Caco-2 (cell line): ENCODE results near the gene LY6G5B. TPM values are rescaled to one million over a fixed set of nuclear protein-coding genes. Genes with fewer than 3 reads are reported as not detected.

Source experiments
- BruUV-seq: library from RNA; stranded (reverse); fragments of 400-500 nt; replicated peaks from 2 replicates; lab custom pipeline; 2021; lab: Mats Ljungman, UMichigan
- CTCF ChIA-PET: fragments of 300-600 bp; sonication (Branson Sonifier 250); formaldehyde crosslinking; loops from one replicate; lab custom pipeline; 2022; ENCODE audit warnings: antibody characterized with exemption; lab: Charles Lee
- POLR2A ChIA-PET: fragments of 300-600 bp; sonication (Branson Sonifier 250); formaldehyde crosslinking; loops from one replicate; lab custom pipeline; 2022; ENCODE audit warnings: antibody characterized with exemption; lab: Charles Lee
- DNase-seq, 2 experiments: peaks; one replicate each; pipeline versions ENCODE4 v3.0.0 to v3.0.0-alpha.2; 2020 to 2022
- H3K27me3 ChIP-seq: replicated peaks from 2 replicates; pipeline ENCODE4 v1.6.0; 2011; ENCODE audit warnings: low read length; ENCODE audit not compliant: control insufficient read depth, insufficient read depth
- H3K36me3 ChIP-seq: 2 replicates; pipeline ENCODE4 v1.5.1; 2011; ENCODE audit warnings: low read length; ENCODE audit not compliant: control insufficient read depth, insufficient read depth
- H3K4me1 ChIP-seq: fragments of 250-450 bp; sonication (Bioruptor Pico); 2 replicates; pipeline ENCODE4 v1.5.1; 2020; ENCODE audit warnings: mild to moderate bottlenecking
- H3K4me3 ChIP-seq: 2 replicates; pipeline ENCODE4 v1.5.1; 2011; ENCODE audit warnings: low read depth, mild to moderate bottlenecking, control low read depth, low read length
- H3K9me3 ChIP-seq: fragments of 250-450 bp; sonication (Bioruptor Pico); 2 replicates; pipeline ENCODE4 v1.5.1; 2020; ENCODE audit warnings: mild to moderate bottlenecking, moderate library complexity
- H3K27ac Mint-ChIP-seq: one replicate; pipeline ENCODE4 v1.8.0; 2022; ENCODE audit warnings: mixed read lengths; ENCODE audit not compliant: unreplicated experiment
- H3K27me3 Mint-ChIP-seq: one replicate; pipeline ENCODE4 v1.8.0; 2022; ENCODE audit warnings: mixed read lengths; ENCODE audit not compliant: insufficient read depth, unreplicated experiment
- H3K36me3 Mint-ChIP-seq: one replicate; pipeline ENCODE4 v1.8.0; 2022; ENCODE audit warnings: mild to moderate bottlenecking, mixed read lengths; ENCODE audit not compliant: insufficient read depth, unreplicated experiment
- H3K4me1 Mint-ChIP-seq: one replicate; pipeline ENCODE4 v1.8.0; 2022; ENCODE audit warnings: low read depth, mixed read lengths; ENCODE audit not compliant: unreplicated experiment
- H3K4me3 Mint-ChIP-seq: one replicate; pipeline ENCODE4 v1.8.0; 2022; ENCODE audit warnings: mild to moderate bottlenecking, moderate library complexity, mixed read lengths; ENCODE audit not compliant: unreplicated experiment
- H3K9me3 Mint-ChIP-seq: one replicate; pipeline ENCODE4 v1.8.0; 2022; ENCODE audit warnings: mixed read lengths; ENCODE audit not compliant: unreplicated experiment
- intact Hi-C: fragments of 100-400 bp; cut with micrococcal nuclease; formaldehyde crosslinking; loops from one replicate; pipeline ENCODE4 v1.10.0; 2022; ENCODE audit not compliant: unreplicated experiment
- total RNA-seq: library from RNA; stranded (reverse); gene quantifications from 2 replicates; pipeline ENCODE4 v1.2.3, GENCODE V29; 2022
- TF ChIP-seq, protein P1 (sequence below), 2 experiments: fragments of 200-600 bp in 1 of 2; IDR thresholded peaks; 1 replicate in 1 of 2; 2 replicates in 1 of 2; pipeline versions ENCODE4 v1.5.1 to v1.8.0; 2011 to 2022; ENCODE audit warnings: antibody characterized with exemption in 1 of 2, control low read depth in 1 of 2, inconsistent platforms in 1 of 2, low read depth in 1 of 2, low read length in 1 of 2, mild to moderate bottlenecking in 1 of 2, moderate library complexity in 1 of 2; ENCODE audit not compliant: insufficient read depth in 1 of 2, severe bottlenecking in 1 of 2, unreplicated experiment in 1 of 2

LY6G5B gene
- total RNA-seq, 1 experiment from 2014 or later = 17.5 TPM

DNA sequence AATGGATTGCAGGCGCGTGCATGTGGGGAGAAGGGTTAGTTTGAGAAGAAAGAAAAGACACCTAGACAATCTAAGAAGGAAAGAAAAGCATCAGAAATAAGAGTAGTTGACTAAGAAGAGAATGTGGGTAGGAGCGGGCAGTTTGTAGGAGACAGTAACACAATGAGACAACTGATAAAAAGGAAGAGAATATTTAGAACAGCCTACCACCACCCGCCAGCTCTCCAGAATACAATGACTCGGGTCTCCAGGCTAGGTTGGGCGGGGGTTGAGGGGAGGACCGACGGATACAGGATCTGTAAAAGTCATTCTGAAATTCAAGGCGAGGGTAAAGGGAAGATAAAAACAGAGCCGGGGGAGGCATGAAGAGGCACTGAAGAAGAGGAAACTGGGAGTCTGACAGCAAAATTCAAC, 32.6 kb downstream of the LY6G5B start:
- POLR2A ChIA-PET = interaction anchor here (1.2 to 1.7 kb wide), 8 partner anchors 11 to 160 kb away, joined by 3 to 11 read pairs (median 4); partner anchors contain the start of genes CLIC1, HSPA1A, HSPA1L and NEU1
- no TSS peak for BruUV-seq
- intact Hi-C loops = loop anchor here (2.0 to 5.0 kb wide), 2 partner anchors 22 to 35 kb away; partner anchors contain the start of genes CLIC1 and LY6G5C
- Mint-ChIP-seq H3K9me3 (no peaks in the 10 kb centered on the region), H3K36me3 (peaks cover 25% of the 10 kb centered on the region), H3K27ac (peak overlapping the region; percentile 87), H3K4me3 (peak overlapping the region; percentile 91), H3K4me1 (peaks cover 16% of the 10 kb centered on the region), H3K27me3 (no peaks in the 10 kb centered on the region)
- TF ChIP-seq, protein P1, sequence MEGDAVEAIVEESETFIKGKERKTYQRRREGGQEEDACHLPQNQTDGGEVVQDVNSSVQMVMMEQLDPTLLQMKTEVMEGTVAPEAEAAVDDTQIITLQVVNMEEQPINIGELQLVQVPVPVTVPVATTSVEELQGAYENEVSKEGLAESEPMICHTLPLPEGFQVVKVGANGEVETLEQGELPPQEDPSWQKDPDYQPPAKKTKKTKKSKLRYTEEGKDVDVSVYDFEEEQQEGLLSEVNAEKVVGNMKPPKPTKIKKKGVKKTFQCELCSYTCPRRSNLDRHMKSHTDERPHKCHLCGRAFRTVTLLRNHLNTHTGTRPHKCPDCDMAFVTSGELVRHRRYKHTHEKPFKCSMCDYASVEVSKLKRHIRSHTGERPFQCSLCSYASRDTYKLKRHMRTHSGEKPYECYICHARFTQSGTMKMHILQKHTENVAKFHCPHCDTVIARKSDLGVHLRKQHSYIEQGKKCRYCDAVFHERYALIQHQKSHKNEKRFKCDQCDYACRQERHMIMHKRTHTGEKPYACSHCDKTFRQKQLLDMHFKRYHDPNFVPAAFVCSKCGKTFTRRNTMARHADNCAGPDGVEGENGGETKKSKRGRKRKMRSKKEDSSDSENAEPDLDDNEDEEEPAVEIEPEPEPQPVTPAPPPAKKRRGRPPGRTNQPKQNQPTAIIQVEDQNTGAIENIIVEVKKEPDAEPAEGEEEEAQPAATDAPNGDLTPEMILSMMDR (IDR thresholded peaks at IDR 0.05; ENCODE audit: insufficient read depth in 1 of 2, low read depth in 1 of 2, low read length in 1 of 2, severe bottlenecking in 1 of 2, unreplicated experiment in 1 of 2) = no peak
- no peaks in the 10 kb centered on the region for H3K9me3 ChIP-seq
- CTCF ChIA-PET = interaction anchor here (0.9 to 1.2 kb wide), 5 partner anchors 22 to 104 kb away, joined by 3 to 7 read pairs (median 3); partner anchors contain the start of genes CSNK2B and LSM2
- no peaks in the 10 kb centered on the region for H3K27me3 ChIP-seq
- H3K4me3 ChIP-seq = peak overlapping the region; percentile 50
- peaks cover 34% of the 10 kb centered on the region for H3K4me1 ChIP-seq
- peaks cover 3% of the 10 kb centered on the region for H3K36me3 ChIP-seq
- DNase-seq = no peak

DNA sequence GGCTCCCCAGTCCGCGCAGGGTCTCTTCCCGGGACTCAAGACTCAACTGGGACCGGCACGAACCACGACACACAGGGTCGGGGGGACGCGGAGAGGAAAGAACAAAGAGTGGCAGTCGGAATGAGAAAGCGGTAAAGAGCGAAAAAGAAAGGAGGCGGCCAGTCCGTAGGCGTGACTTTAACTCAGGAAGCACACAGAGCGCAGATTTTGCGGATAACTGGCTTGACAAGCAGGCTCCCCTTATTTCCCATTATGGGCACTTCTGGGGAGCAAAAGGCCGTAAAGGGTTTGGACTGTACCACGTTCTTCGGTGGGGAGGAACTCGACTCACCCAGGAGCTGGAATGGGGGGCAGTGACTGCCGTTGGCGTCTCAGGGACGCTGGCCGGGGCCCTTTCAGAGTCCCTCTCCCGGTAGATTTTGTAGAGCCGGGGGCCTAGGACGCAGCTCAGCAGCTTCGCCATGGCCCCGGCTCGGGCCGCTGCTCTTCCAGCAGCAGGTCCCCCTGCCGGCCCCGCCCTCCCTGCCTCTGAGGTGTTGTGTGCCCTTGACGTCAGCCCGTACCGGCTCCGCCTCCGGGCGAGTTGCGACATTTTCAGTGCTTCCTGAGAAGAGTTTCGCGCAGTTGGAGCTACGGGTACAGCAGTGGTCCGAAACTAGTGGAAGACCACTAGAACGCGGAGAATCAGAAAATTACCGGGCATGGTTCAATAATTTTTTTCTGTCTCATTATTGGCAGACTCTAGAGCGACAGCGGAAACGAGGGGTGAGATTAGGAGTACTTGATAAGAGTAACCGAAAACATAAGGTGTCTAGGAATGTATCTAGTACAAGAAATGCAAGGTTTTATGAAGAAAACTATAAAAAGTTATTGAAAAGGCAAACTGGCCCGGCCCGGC, 33.3 kb downstream of the LY6G5B start, which contains the start of gene ABHD16A:
TSS of gene ABHD16A (minus strand) at position 506 of the 898 bp plus-strand sequence. CDS start at position 463, 43 bp downstream.
- TF ChIP-seq, protein P1 (IDR thresholded peaks at IDR 0.05; ENCODE audit: insufficient read depth in 1 of 2, low read depth in 1 of 2, low read length in 1 of 2, severe bottlenecking in 1 of 2, unreplicated experiment in 1 of 2) = no peak
- intact Hi-C loops = loop anchor here (2.0 to 5.0 kb wide), 2 partner anchors 22 to 34 kb away; partner anchors contain the start of genes CLIC1 and LY6G5C
- no peaks in the 10 kb centered on the region for H3K27me3 ChIP-seq
- peaks cover 34% of the 10 kb centered on the region for H3K4me1 ChIP-seq
- H3K27me3 Mint-ChIP-seq = no peaks in the 10 kb centered on the region
- H3K36me3 ChIP-seq = peaks cover 3% of the 10 kb centered on the region
- peak within 1 kb of the TSS; percentile 50 for H3K4me3 ChIP-seq
- peak; percentile 97 to 98 for DNase-seq
- POLR2A ChIA-PET = interaction anchor here (0.5 to 1.7 kb wide), 17 partner anchors 10 to 666 kb away, joined by 3 to 11 read pairs (median 4); partner anchors contain the start of genes APOM, CLIC1, HSPA1A and HSPA1B
- CTCF ChIA-PET = interaction anchor here (0.6 to 1.2 kb wide), 8 partner anchors 23 to 154 kb away, joined by 3 to 7 read pairs (median 3); partner anchors contain the start of genes CSNK2B and LSM2
- peaks cover 19% of the 10 kb centered on the region for H3K36me3 Mint-ChIP-seq
- H3K9me3 ChIP-seq = no peaks in the 10 kb centered on the region
- no peaks in the 10 kb centered on the region for H3K9me3 Mint-ChIP-seq
- peaks cover 11% of the 10 kb centered on the region for H3K4me1 Mint-ChIP-seq
- no TSS peak for BruUV-seq
- peak within 1 kb of the TSS; percentile 87 for H3K27ac Mint-ChIP-seq
- H3K4me3 Mint-ChIP-seq = peak within 1 kb of the TSS; percentile 91

DNA sequence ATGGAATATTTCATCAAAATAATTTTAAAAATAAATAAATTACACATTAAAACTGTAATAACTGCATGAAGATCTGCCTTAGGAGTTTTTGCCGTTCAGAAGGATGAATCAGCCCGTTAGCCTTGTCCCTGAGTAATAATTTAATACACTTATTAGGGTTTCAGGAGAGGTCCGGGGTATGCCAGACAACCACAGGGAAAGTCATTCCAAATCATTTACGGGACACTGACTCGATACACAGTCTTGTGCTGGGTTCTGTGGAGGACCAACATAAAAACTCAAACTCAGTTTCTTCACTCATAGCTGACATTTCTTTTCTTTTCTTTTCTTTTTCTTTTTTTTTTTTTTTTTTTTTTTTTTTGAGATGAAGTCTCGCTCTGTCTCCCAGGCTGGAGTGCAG, 36.2 kb downstream of the LY6G5B start:
- no peak for DNase-seq
- H3K27ac Mint-ChIP-seq = no peak overlapping the region
- CTCF ChIA-PET = no interaction called here
- H3K36me3 Mint-ChIP-seq = peaks cover 5% of the 10 kb centered on the region
- no peaks in the 10 kb centered on the region for H3K9me3 Mint-ChIP-seq
- BruUV-seq = no TSS peak
- no peak overlapping the region for H3K4me3 ChIP-seq
- H3K4me1 Mint-ChIP-seq = peaks cover 9% of the 10 kb centered on the region
- POLR2A ChIA-PET = interaction anchor here (0.6 to 0.8 kb wide), 2 partner anchors 24 to 77 kb away, joined by 3 to 5 read pairs; no protein-coding TSS in a partner anchor
- intact Hi-C loops = no loop called here
- H3K4me3 Mint-ChIP-seq = no peak overlapping the region
- no peaks in the 10 kb centered on the region for H3K27me3 Mint-ChIP-seq
- TF ChIP-seq, protein P1 (IDR thresholded peaks at IDR 0.05; ENCODE audit: insufficient read depth in 1 of 2, low read depth in 1 of 2, low read length in 1 of 2, severe bottlenecking in 1 of 2, unreplicated experiment in 1 of 2) = no peak
- H3K4me1 ChIP-seq = peaks cover 16% of the 10 kb centered on the region
- no peaks in the 10 kb centered on the region for H3K36me3 ChIP-seq
- no peaks in the 10 kb centered on the region for H3K27me3 ChIP-seq
- no peaks in the 10 kb centered on the region for H3K9me3 ChIP-seq
